Lung (tissue), 12 donors: ENCODE data around the gene SACM1L. TPM values are rescaled to one million over a fixed set of nuclear protein-coding genes. Genes with fewer than 3 reads are reported as not detected.

ENCODE experiments used
- ATAC-seq: fragments of 200-7000 bp; cut with Tn5 transposase; one replicate; pipeline ENCODE4 v1.9.1; 2020; ENCODE audit warnings: moderate number of reproducible peaks; ENCODE audit not compliant: insufficient read depth, low FRiP score
- DNase-seq, 3 donors: peaks; one replicate each; pipeline ENCODE4 v3.0.0-alpha.2; 2013 to 2017
- H3K27ac ChIP-seq, 2 donors: one replicate each; pipeline ENCODE4 v1.5.1; 2013; ENCODE audit warnings: mild to moderate bottlenecking in 2 of 2, moderate library complexity in 2 of 2, control low read depth in 1 of 2, inconsistent platforms in 1 of 2, low read depth in 1 of 2, low read length in 1 of 2
- H3K27me3 ChIP-seq, 3 donors: one replicate each; pipeline ENCODE4 v1.5.1; 2013; ENCODE audit warnings: low read length in 2 of 3; ENCODE audit not compliant: control insufficient read depth in 3 of 3, insufficient read depth in 3 of 3
- H3K36me3 ChIP-seq, 4 donors: one replicate each; pipeline ENCODE4 v1.5.1; 2013; ENCODE audit warnings: low read length in 4 of 4, mild to moderate bottlenecking in 1 of 4, moderate library complexity in 1 of 4; ENCODE audit not compliant: control insufficient read depth in 4 of 4, insufficient read depth in 4 of 4
- H3K4me1 ChIP-seq, 5 donors: one replicate each; pipeline ENCODE4 v1.5.1; 2013; ENCODE audit warnings: low read length in 5 of 5, mild to moderate bottlenecking in 2 of 5, moderate library complexity in 1 of 5; ENCODE audit not compliant: control insufficient read depth in 5 of 5, insufficient read depth in 5 of 5
- H3K4me3 ChIP-seq: one replicate; pipeline ENCODE4 v1.5.1; 2013; ENCODE audit warnings: mild to moderate bottlenecking, control low read depth, moderate library complexity
- H3K9ac ChIP-seq, 2 donors: one replicate each; pipeline ENCODE4 v1.5.1; 2013; ENCODE audit warnings: low read length in 2 of 2, control low read depth in 1 of 2; ENCODE audit not compliant: insufficient read depth in 1 of 2
- H3K9me3 ChIP-seq, 4 donors: one replicate each; pipeline ENCODE4 v1.5.1; 2013; ENCODE audit warnings: low read length in 3 of 4, mild to moderate bottlenecking in 1 of 4, moderate library complexity in 1 of 4; ENCODE audit not compliant: control insufficient read depth in 4 of 4, insufficient read depth in 3 of 4
- WGBS, 2 donors: extraction: QIAGEN DNeasy Blood & Tissue Kit; methylation state at CpG; one replicate each; pipeline ENCODE4 v1.1.7; 2013; 5-methylcytosine and 5-hydroxymethylcytosine counted together
- polyA plus RNA-seq, 2 donors: library from polyadenylated mRNA; stranded (reverse); fragments of 200-250 nt; gene quantifications; one replicate each; pipeline ENCODE4 v1.2.1, GENCODE V29; 2013
- total RNA-seq, 2 donors: library from RNA; depleted of rRNA in 1 of 2; stranded (reverse); fragments of >200 nt in 1 of 2; gene quantifications; one replicate each; pipeline ENCODE4 v1.2.1, GENCODE V29; 2014 to 2021
- TF ChIP-seq, protein P1 (sequence below): IDR thresholded peaks from 2 replicates; pipeline ENCODE4 v1.5.1; 2012; ENCODE audit warnings: mild to moderate bottlenecking; ENCODE audit errors: control extremely low read depth, extremely low read depth
- donor health status: control.
- donor health status: control.
- donor health status: Bipolar disorder and iron deficiency.
- donor health status: healthy.
- donor health status: DM: yes; HTN: yes; CAD: no.

Gene SACM1L
- total and polyA plus RNA-seq, 4 donors, result 23.3 to 117 (median 43.8) TPM

DNA sequence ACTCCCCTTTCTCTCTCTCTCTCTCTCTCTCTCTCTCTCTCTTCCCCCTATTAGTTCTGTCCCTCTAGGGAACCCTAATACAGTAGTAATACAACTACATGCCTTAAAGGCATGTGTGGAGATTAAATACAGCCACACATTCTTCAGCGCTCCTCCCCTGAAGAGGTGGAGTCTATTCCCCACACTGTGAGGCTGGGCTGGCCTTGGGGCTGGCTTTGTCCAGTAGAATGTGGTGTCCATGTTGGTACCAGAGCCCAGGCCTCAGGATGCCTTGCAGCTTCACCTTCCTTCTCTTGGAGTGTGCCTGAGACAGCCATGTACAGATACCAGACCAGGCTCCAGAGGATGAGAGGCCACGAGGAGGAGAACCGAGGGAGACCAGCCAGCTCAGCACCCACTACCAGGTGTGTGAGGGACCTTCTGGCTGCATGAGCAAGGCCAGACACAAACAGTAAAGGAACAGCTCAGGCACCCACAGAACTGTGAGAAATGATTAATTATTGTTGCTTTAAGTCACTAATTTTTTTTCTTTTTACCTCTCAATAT lies 96.5 kb downstream of the SACM1L start:
- ATAC-seq, result no peak
- WGBS, 2 donors, result 86% methylated on average over 3 of the region's 3 CpGs

DNA sequence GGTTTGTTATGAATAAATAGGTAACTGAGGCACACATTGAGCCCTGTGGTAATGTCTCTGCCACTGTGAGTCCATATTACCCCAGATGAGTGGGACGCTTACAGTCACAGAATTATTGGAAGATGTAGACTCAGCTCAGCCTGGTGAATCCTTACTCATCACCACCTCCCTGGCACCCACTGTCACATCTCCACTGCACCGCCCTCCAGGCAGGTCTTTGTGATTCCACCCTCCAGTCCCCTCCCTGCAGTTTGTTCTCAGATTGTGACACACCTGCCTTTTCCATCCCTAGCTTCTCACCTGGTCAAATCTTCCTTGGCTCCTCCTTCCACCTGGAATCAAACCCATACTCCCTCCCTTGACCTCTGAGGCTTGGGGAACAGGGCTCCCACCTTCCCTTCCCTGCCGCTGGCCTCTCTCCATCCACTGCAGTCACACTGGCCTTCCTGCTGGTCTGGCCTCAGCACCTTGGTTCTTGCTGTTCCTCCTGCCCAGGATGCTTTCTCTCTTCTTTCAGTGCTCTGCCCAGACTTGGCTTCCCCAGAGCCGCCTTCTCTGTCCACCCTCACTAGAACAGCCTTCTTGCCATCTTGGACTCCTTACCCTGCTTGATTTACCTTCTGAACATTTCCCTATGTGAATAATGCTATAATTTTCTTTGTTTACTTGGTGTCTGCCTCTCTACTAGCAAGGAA lies 97.8 kb downstream of the SACM1L start:
- Histone ChIP-seq H3K4me3 (no peak overlapping the region), H3K9ac (no peak overlapping the region), H3K27me3 (no peaks in the 10 kb centered on the region), H3K36me3 (no peaks in the 10 kb centered on the region), H3K27ac (no peak overlapping the region), H3K9me3 (peaks cover 0 to 4% (median 1%) of the 10 kb centered on the region in 4 donors), H3K4me1 (no peaks in the 10 kb centered on the region)
- 69 to 94% methylated on average over 4 of the region's 4 CpGs for WGBS, 2 donors
- no peak for ATAC-seq
- no peak for DNase-seq
- TF ChIP-seq, protein P1, sequence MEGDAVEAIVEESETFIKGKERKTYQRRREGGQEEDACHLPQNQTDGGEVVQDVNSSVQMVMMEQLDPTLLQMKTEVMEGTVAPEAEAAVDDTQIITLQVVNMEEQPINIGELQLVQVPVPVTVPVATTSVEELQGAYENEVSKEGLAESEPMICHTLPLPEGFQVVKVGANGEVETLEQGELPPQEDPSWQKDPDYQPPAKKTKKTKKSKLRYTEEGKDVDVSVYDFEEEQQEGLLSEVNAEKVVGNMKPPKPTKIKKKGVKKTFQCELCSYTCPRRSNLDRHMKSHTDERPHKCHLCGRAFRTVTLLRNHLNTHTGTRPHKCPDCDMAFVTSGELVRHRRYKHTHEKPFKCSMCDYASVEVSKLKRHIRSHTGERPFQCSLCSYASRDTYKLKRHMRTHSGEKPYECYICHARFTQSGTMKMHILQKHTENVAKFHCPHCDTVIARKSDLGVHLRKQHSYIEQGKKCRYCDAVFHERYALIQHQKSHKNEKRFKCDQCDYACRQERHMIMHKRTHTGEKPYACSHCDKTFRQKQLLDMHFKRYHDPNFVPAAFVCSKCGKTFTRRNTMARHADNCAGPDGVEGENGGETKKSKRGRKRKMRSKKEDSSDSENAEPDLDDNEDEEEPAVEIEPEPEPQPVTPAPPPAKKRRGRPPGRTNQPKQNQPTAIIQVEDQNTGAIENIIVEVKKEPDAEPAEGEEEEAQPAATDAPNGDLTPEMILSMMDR, result no peak

More for the DNA sequence above, 96.5 kb downstream of the SACM1L start:
- Histone ChIP-seq H3K9me3 (peaks cover 0 to 5% (median 1%) of the 10 kb centered on the region in 4 donors), H3K27ac (no peak overlapping the region), H3K27me3 (no peaks in the 10 kb centered on the region), H3K36me3 (no peaks in the 10 kb centered on the region), H3K4me1 (no peaks in the 10 kb centered on the region), H3K4me3 (no peak overlapping the region), H3K9ac (no peak overlapping the region)
- no peak for DNase-seq
- TF ChIP-seq, protein P1, result no peak

DNA sequence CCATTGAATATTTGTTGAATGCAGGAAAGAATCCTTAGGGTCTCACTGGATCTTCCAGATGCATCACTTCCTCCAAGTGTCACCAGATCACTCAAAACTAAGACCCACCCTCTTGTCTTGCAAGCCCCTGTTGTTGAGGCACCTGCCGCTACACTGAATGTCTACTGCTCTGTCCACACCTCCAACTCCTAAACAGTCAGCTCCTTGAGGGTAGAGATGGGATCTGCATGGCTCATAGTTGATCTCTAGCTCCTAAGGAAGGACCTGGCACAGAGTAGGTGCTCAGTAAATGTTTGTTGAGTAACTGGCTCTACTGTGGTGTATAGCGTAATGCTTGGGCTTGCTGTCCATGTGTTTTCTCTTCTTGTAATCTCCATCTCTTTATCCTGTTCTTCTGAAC lies 98.4 kb downstream of the SACM1L start:
- DNase-seq, result no peak
- Histone ChIP-seq H3K9ac (no peak overlapping the region), H3K4me1 (no peaks in the 10 kb centered on the region), H3K4me3 (no peak overlapping the region), H3K36me3 (no peaks in the 10 kb centered on the region), H3K27me3 (no peaks in the 10 kb centered on the region), H3K27ac (no peak overlapping the region), H3K9me3 (peaks cover 0 to 4% (median 1%) of the 10 kb centered on the region in 4 donors)
- no peak for ATAC-seq
- 96 to 100% methylated on average over 2 of the region's 2 CpGs for WGBS, 2 donors
- TF ChIP-seq, protein P1, result no peak
